CD8-positive, alpha-beta memory T cell (primary cell): ENCODE data around the gene SMAD1. TPM values are rescaled to one million over a fixed set of nuclear protein-coding genes. Genes with fewer than 3 reads are reported as not detected.
"Not testable (repeated sequence)": the region's sequence is repeated elsewhere in the genome, so short reads cannot be mapped to it uniquely, and the experiment has no call there.

Source experiments
- CTCF ChIA-PET: fragments of 350-600 bp; sonication (Branson Sonifier 250); formaldehyde crosslinking; loops from one replicate; lab custom pipeline; 2021; ENCODE audit warnings: antibody characterized with exemption; lab: Charles Lee
- POLR2A ChIA-PET: fragments of 350-600 bp; sonication (Branson Sonifier 250); formaldehyde crosslinking; loops from one replicate; lab custom pipeline; 2021; ENCODE audit warnings: antibody characterized with exemption; lab: Charles Lee
- DNase-seq, 5 donors: peaks; one replicate each; pipeline versions ENCODE4 v3.0.0 to v3.0.0-alpha.2; 2020 to 2022; ENCODE audit warnings: mixed read lengths in 1 of 5
- H3K27ac ChIP-seq: one replicate; pipeline ENCODE4 v1.7.0; 2013; ENCODE audit warnings: low read depth, mild to moderate bottlenecking, low read length, moderate library complexity
- H3K27me3 ChIP-seq: 2 replicates; pipeline ENCODE4 v1.7.0; 2013; ENCODE audit warnings: low read length, mild to moderate bottlenecking; ENCODE audit not compliant: insufficient read depth, poor library complexity, severe bottlenecking
- H3K36me3 ChIP-seq: 2 replicates; pipeline ENCODE4 v1.7.0; 2013; ENCODE audit warnings: mild to moderate bottlenecking, low read length, moderate library complexity; ENCODE audit not compliant: insufficient read depth
- H3K4me1 ChIP-seq: 2 replicates; pipeline ENCODE4 v1.7.0; 2013; ENCODE audit warnings: mild to moderate bottlenecking, low read length, moderate library complexity; ENCODE audit not compliant: insufficient read depth
- H3K4me3 ChIP-seq: 2 replicates; pipeline ENCODE4 v1.7.0; 2013; ENCODE audit warnings: mild to moderate bottlenecking, low read length
- H3K9me3 ChIP-seq: 2 replicates; pipeline ENCODE4 v1.7.0; 2013; ENCODE audit warnings: mild to moderate bottlenecking, low read length
- H3K27ac Mint-ChIP-seq, 8 donors: one replicate each; pipeline ENCODE4 v1.8.0; 2020 to 2021; ENCODE audit warnings: mixed read lengths in 8 of 8, mild to moderate bottlenecking in 6 of 8, inconsistent platforms in 3 of 8, moderate library complexity in 3 of 8
- H3K27me3 Mint-ChIP-seq, 2 donors: one replicate each; pipeline ENCODE4 v1.8.0; 2020 to 2021; ENCODE audit warnings: mixed read lengths in 2 of 2, mild to moderate bottlenecking in 1 of 2, moderate library complexity in 1 of 2
- H3K36me3 Mint-ChIP-seq, 3 donors: one replicate each; pipeline ENCODE4 v1.8.0; 2020 to 2021; ENCODE audit warnings: mixed read lengths in 3 of 3, inconsistent platforms in 1 of 3, mild to moderate bottlenecking in 1 of 3
- H3K4me1 Mint-ChIP-seq, 3 donors: one replicate each; pipeline ENCODE4 v1.8.0; 2020 to 2021; ENCODE audit warnings: mixed read lengths in 3 of 3, inconsistent platforms in 1 of 3, mild to moderate bottlenecking in 1 of 3
- H3K4me3 Mint-ChIP-seq, 7 donors: one replicate each; pipeline ENCODE4 v1.8.0; 2020 to 2021; ENCODE audit warnings: mixed read lengths in 7 of 7, mild to moderate bottlenecking in 6 of 7, moderate library complexity in 4 of 7, inconsistent platforms in 2 of 7
- H3K9me3 Mint-ChIP-seq, 5 donors: one replicate each; pipeline ENCODE4 v1.8.0; 2020 to 2022; ENCODE audit warnings: mixed read lengths in 5 of 5, mild to moderate bottlenecking in 3 of 5, moderate library complexity in 2 of 5, inconsistent platforms in 1 of 5
- polyA plus RNA-seq: library from polyadenylated mRNA; unstranded; fragments of 300-500 nt; fragmentation: Illumina TruSeq; gene quantifications from one replicate; pipeline ENCODE4 v1.2.3, GENCODE V29; 2021
- total RNA-seq, 2 experiments: library from RNA; stranded (reverse); gene quantifications; one replicate each; pipeline ENCODE4 v1.2.3, GENCODE V29; 2021

Gene SMAD1
- total and polyA plus RNA-seq, 3 experiments from 2014 or later: 0.52 to 1.6 (median 1.3) TPM

GRCh38 chr4:145531859-145532258, 50.2 kb downstream of the SMAD1 start:
- no peaks in the 10 kb centered on the region for H3K4me1 Mint-ChIP-seq

DNA sequence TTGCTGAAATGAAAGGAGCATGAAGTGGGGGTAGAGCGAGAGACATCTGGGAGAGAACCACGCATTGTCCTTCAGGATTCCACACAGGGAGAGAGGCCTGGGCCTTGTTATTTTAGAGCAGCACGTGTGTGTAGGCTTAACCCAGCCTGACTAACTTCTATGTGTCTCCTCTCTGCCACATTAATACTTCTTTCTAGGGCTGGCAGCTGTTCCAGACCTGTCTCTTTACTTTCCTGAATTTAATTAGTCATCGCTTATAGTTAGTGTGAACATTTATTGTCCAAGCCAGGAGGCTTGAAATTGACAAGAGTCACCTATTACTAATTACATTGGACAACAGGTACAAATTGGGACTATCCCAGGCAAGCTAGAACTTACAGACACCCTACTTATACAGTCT, 51.3 kb downstream of the SMAD1 start:
- H3K4me3 ChIP-seq: no peak overlapping the region
- Mint-ChIP-seq H3K4me1 (no peaks in the 10 kb centered on the region), H3K27me3 (peaks cover 0 to 38% of the 10 kb centered on the region in 2 donors), H3K36me3 (no peaks in the 10 kb centered on the region), H3K27ac (no peak overlapping the region), H3K9me3 (no peaks in the 10 kb centered on the region), H3K4me3 (no peak overlapping the region)
- no peak overlapping the region for H3K27ac ChIP-seq
- ChIA-PET POLR2A (no interaction called here), CTCF (interaction anchor here (0.9 kb wide), 1 partner anchor 14 kb away, joined by 3 read pairs; no protein-coding TSS in a partner anchor)
- no peaks in the 10 kb centered on the region for H3K4me1 ChIP-seq
- DNase-seq: no peak
- no peaks in the 10 kb centered on the region for H3K9me3 ChIP-seq
- H3K36me3 ChIP-seq: no peaks in the 10 kb centered on the region
- no peaks in the 10 kb centered on the region for H3K27me3 ChIP-seq

More at GRCh38 chr4:145531859-145532258, 50.2 kb downstream of the SMAD1 start:
- ChIA-PET POLR2A (no interaction called here), CTCF (interaction anchor here (1.3 kb wide), 1 partner anchor 25 kb away, joined by 3 read pairs; no protein-coding TSS in a partner anchor)
- H3K9me3 ChIP-seq: no peaks in the 10 kb centered on the region
- no peak overlapping the region for H3K4me3 ChIP-seq
- Mint-ChIP-seq H3K4me3 (no peak overlapping the region), H3K9me3 (no peaks in the 10 kb centered on the region), H3K27me3 (peaks cover 1 to 34% of the 10 kb centered on the region in 2 donors), H3K36me3 (no peaks in the 10 kb centered on the region), H3K27ac (no peak overlapping the region)
- H3K4me1 ChIP-seq: no peaks in the 10 kb centered on the region
- H3K27me3 ChIP-seq: no peaks in the 10 kb centered on the region
- H3K27ac ChIP-seq: no peak overlapping the region
- DNase-seq: no peak
- H3K36me3 ChIP-seq: no peaks in the 10 kb centered on the region

GRCh38 chr4:145533415-145533814, 51.8 kb downstream of the SMAD1 start:
- peaks cover 0 to 39% of the 10 kb centered on the region in 2 donors for H3K27me3 Mint-ChIP-seq
- H3K4me3 Mint-ChIP-seq, H3K27me3 ChIP-seq, DNase-seq, H3K27ac ChIP-seq, H3K9me3 Mint-ChIP-seq, H3K9me3 ChIP-seq, H3K36me3 ChIP-seq, H3K4me1 ChIP-seq, H3K4me1 Mint-ChIP-seq, H3K36me3 Mint-ChIP-seq, H3K4me3 ChIP-seq, POLR2A ChIA-PET, H3K27ac Mint-ChIP-seq: not testable (repeated sequence)
- CTCF ChIA-PET: interaction anchor here (0.9 kb wide), 1 partner anchor 13 kb away, joined by 3 read pairs; no protein-coding TSS in a partner anchor

GRCh38 chr4:145533961-145534360, 52.3 kb downstream of the SMAD1 start:
- Histone ChIP-seq H3K4me3 (no peak overlapping the region), H3K27me3 (no peaks in the 10 kb centered on the region), H3K4me1 (no peaks in the 10 kb centered on the region), H3K36me3 (no peaks in the 10 kb centered on the region), H3K9me3 (no peaks in the 10 kb centered on the region), H3K27ac (no peak overlapping the region)
- Mint-ChIP-seq H3K9me3 (no peaks in the 10 kb centered on the region), H3K36me3 (no peaks in the 10 kb centered on the region), H3K27ac (no peak overlapping the region), H3K4me3 (no peak overlapping the region), H3K4me1 (no peaks in the 10 kb centered on the region), H3K27me3 (peaks cover 0 to 39% of the 10 kb centered on the region in 2 donors)
- ChIA-PET POLR2A (no interaction called here), CTCF (no interaction called here)
- DNase-seq: no peak

DNA sequence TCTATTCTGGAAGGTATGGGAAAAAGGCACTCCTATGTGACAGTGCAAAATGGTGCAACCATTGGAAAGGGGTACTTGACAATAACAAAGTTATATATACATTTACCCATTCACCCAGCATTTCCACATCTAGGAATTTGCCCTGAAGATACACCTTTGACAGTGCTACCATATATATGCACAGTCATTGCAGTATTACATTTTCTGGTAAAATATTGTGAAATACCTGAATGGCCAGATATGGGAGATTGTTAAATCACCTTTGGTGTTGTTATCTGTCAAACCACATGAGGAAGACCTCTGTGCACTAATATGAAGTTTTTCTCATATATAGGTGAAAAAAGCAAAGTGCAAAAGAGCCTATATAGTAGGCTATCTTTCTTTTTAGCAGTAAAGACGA, 53.5 kb downstream of the SMAD1 start:
- Mint-ChIP-seq H3K4me3 (no peak overlapping the region), H3K27me3 (peaks cover 0 to 35% of the 10 kb centered on the region in 2 donors), H3K9me3 (no peaks in the 10 kb centered on the region), H3K4me1 (no peaks in the 10 kb centered on the region), H3K27ac (no peak overlapping the region), H3K36me3 (no peaks in the 10 kb centered on the region)
- DNase-seq: no peak
- no peak overlapping the region for H3K27ac ChIP-seq
- no peaks in the 10 kb centered on the region for H3K27me3 ChIP-seq
- no peaks in the 10 kb centered on the region for H3K4me1 ChIP-seq
- ChIA-PET POLR2A (no interaction called here), CTCF (no interaction called here)
- no peak overlapping the region for H3K4me3 ChIP-seq
- H3K36me3 ChIP-seq: no peaks in the 10 kb centered on the region
- H3K9me3 ChIP-seq: no peaks in the 10 kb centered on the region

GRCh38 chr4:145536044-145536443, 54.4 kb downstream of the SMAD1 start:
- Mint-ChIP-seq H3K36me3 (no peaks in the 10 kb centered on the region), H3K27ac (no peak overlapping the region), H3K27me3 (peaks cover 0 to 31% of the 10 kb centered on the region in 2 donors), H3K4me1 (no peaks in the 10 kb centered on the region), H3K4me3 (no peak overlapping the region), H3K9me3 (no peaks in the 10 kb centered on the region)
- H3K27ac ChIP-seq: no peak overlapping the region
- POLR2A ChIA-PET: no interaction called here
- no peaks in the 10 kb centered on the region for H3K27me3 ChIP-seq
- no peaks in the 10 kb centered on the region for H3K4me1 ChIP-seq
- H3K36me3 ChIP-seq: no peaks in the 10 kb centered on the region
- DNase-seq: no peak
- H3K9me3 ChIP-seq: no peaks in the 10 kb centered on the region
- no peak overlapping the region for H3K4me3 ChIP-seq
- CTCF ChIA-PET: no interaction called here

DNA sequence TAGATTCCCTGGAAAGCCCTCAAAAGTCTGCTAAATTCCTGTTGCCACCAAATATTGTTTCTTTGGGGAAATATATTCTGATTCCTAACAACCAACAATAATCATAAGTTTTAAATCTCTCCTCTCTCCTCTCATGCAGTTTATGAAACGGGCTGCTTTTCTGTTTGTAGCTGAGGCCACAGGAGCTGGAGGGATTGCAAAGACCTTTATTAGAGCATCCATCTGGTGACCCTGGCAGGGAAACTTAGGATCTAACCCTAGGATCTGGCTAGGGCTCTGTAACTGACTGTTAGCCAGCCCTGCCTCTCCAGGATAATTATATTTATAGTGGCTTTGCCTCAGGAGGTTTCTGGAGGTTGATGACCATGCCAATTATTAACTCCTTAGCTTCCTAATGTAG, 56.9 kb downstream of the SMAD1 start:
- Histone ChIP-seq H3K36me3 (no peaks in the 10 kb centered on the region), H3K9me3 (no peaks in the 10 kb centered on the region), H3K27ac (no peak overlapping the region), H3K4me1 (no peaks in the 10 kb centered on the region), H3K27me3 (no peaks in the 10 kb centered on the region), H3K4me3 (no peak overlapping the region)
- Mint-ChIP-seq H3K27me3 (peaks cover 0 to 33% of the 10 kb centered on the region in 2 donors), H3K4me3 (no peak overlapping the region), H3K4me1 (no peaks in the 10 kb centered on the region), H3K9me3 (no peaks in the 10 kb centered on the region), H3K36me3 (no peaks in the 10 kb centered on the region), H3K27ac (no peak overlapping the region)
- CTCF ChIA-PET: no interaction called here
- POLR2A ChIA-PET: no interaction called here
- no peak for DNase-seq

- Mint-ChIP-seq H3K4me1 (no peaks in the 10 kb centered on the region), H3K4me3 (no peak overlapping the region), H3K27ac (no peak overlapping the region), H3K9me3 (no peaks in the 10 kb centered on the region), H3K36me3 (no peaks in the 10 kb centered on the region), H3K27me3 (peaks cover 0 to 30% of the 10 kb centered on the region in 2 donors)
- Histone ChIP-seq H3K27ac (no peak overlapping the region), H3K27me3 (no peaks in the 10 kb centered on the region), H3K36me3 (no peaks in the 10 kb centered on the region), H3K4me3 (no peak overlapping the region), H3K4me1 (no peaks in the 10 kb centered on the region), H3K9me3 (no peaks in the 10 kb centered on the region)
- ChIA-PET POLR2A (no interaction called here), CTCF (no interaction called here)
- DNase-seq: no peak
These were observed 58.0 kb downstream of the SMAD1 start for GRCh38 chr4:145539671-145540070.

GRCh38 chr4:145540235-145540634, 58.6 kb downstream of the SMAD1 start:
- Histone ChIP-seq H3K36me3 (no peaks in the 10 kb centered on the region), H3K9me3 (no peaks in the 10 kb centered on the region), H3K4me1 (no peaks in the 10 kb centered on the region), H3K4me3 (no peak overlapping the region), H3K27me3 (no peaks in the 10 kb centered on the region), H3K27ac (no peak overlapping the region)
- Mint-ChIP-seq H3K36me3 (no peaks in the 10 kb centered on the region), H3K27me3 (peaks cover 0 to 24% of the 10 kb centered on the region in 2 donors), H3K4me1 (no peaks in the 10 kb centered on the region), H3K27ac (no peak overlapping the region), H3K4me3 (no peak overlapping the region), H3K9me3 (no peaks in the 10 kb centered on the region)
- ChIA-PET POLR2A (no interaction called here), CTCF (no interaction called here)
- DNase-seq: no peak
